Thyroid gland (tissue), 4 donors: Measurements from ENCODE around the gene APRT. TPM values are rescaled to one million over a fixed set of nuclear protein-coding genes. Genes with fewer than 3 reads are reported as not detected.

ENCODE experiments used
- DNase-seq, 2 donors: peaks; one replicate each; pipeline ENCODE4 v3.0.0-alpha.2; 2019
- H3K27ac ChIP-seq, 3 donors: fragments of 200-600 bp; sonication (generic); 1 replicate in 2 of 3; 2 replicates in 1 of 3; pipeline ENCODE4 v1.5.1; 2016 to 2019; ENCODE audit warnings: mild to moderate bottlenecking in 1 of 3, moderate library complexity in 1 of 3
- H3K27me3 ChIP-seq: fragments of 200-600 bp; sonication (generic); one replicate; pipeline ENCODE4 v1.5.1; 2019
- H3K36me3 ChIP-seq, 2 donors: fragments of 200-600 bp; sonication (generic); one replicate each; pipeline ENCODE4 v1.5.1; 2016 to 2019
- H3K4me1 ChIP-seq, 2 donors: fragments of 200-600 bp; sonication (generic); one replicate each; pipeline ENCODE4 v1.5.1; 2017 to 2019
- H3K4me3 ChIP-seq, 3 donors: fragments of 200-600 bp; sonication (generic); replicated peaks in 1 of 3; 1 replicate in 2 of 3; 2 replicates in 1 of 3; pipeline ENCODE4 v1.5.1; 2016; ENCODE audit warnings: mild to moderate bottlenecking in 1 of 3
- H3K9me3 ChIP-seq: fragments of 200-600 bp; sonication (generic); one replicate; pipeline ENCODE4 v1.5.1; 2017
- POLR2A ChIP-seq, 2 donors: fragments of 450-650 bp; IDR thresholded peaks; one replicate each; pipeline ENCODE4 v1.6.1; 2017; ENCODE audit warnings: antibody characterized with exemption in 2 of 2, mild to moderate bottlenecking in 2 of 2, moderate library complexity in 1 of 2
- WGBS, 2 donors: methylation state at CpG; one replicate each; pipeline ENCODE4 v1.1.5; 2017; 5-methylcytosine and 5-hydroxymethylcytosine counted together
- intact Hi-C: fragments of 100-400 bp; cut with DNase I; formaldehyde crosslinking; loops from one replicate; pipeline ENCODE4 v1.15.1; 2023
- total RNA-seq, 4 donors: library from RNA; depleted of rRNA; stranded (reverse); fragments of >200 nt; gene quantifications; one replicate each; pipeline ENCODE4 v1.2.3, GENCODE V29; 2016
- TF ChIP-seq, protein P1 (sequence below), 6 experiments: fragments of 200-600 bp in 3 of 6; fragments of 450-650 bp in 3 of 6; sonication (generic) in 3 of 6; IDR thresholded peaks; one replicate each; pipeline ENCODE4 v1.5.1; 2016 to 2019; ENCODE audit warnings: antibody characterized with exemption in 6 of 6, mild to moderate bottlenecking in 2 of 6, inconsistent platforms in 1 of 6, moderate library complexity in 1 of 6

Gene APRT
- total RNA-seq, 4 donors from 2014 or later: 88.9 to 182 (median 118) TPM

DNA sequence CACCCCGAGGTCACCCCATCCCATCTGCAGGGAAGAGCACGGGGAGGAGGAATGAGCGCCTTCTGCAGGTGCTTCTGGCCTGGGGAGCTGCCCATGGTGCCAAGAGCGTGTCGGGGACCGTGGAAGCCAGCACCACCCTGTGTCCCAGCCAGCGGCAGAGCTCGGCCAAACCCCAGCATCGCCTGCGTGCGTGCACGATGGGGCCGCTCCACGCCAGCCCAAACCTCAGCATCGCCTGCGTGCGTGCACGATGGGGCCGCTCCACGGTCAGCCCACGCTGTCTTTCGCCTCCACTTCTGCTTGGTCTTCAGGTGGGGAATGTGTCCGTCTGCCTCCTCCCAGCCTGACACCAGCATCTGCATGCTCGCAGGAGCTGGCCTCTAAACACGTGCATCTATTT, 31.1 kb upstream of the APRT start:
- no peak overlapping the region for H3K27ac ChIP-seq
- WGBS, 2 donors: 95 to 96% methylated on average over 24 to 25 of the region's 25 CpGs
- H3K4me3 ChIP-seq: no peak overlapping the region
- intact Hi-C loops: no loop called here
- H3K36me3 ChIP-seq: peaks cover 4 to 10% of the 10 kb centered on the region in 2 donors
- TF ChIP-seq, protein P1, sequence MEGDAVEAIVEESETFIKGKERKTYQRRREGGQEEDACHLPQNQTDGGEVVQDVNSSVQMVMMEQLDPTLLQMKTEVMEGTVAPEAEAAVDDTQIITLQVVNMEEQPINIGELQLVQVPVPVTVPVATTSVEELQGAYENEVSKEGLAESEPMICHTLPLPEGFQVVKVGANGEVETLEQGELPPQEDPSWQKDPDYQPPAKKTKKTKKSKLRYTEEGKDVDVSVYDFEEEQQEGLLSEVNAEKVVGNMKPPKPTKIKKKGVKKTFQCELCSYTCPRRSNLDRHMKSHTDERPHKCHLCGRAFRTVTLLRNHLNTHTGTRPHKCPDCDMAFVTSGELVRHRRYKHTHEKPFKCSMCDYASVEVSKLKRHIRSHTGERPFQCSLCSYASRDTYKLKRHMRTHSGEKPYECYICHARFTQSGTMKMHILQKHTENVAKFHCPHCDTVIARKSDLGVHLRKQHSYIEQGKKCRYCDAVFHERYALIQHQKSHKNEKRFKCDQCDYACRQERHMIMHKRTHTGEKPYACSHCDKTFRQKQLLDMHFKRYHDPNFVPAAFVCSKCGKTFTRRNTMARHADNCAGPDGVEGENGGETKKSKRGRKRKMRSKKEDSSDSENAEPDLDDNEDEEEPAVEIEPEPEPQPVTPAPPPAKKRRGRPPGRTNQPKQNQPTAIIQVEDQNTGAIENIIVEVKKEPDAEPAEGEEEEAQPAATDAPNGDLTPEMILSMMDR (IDR thresholded peaks at IDR 0.05): no peak
- TF ChIP-seq POLR2A (IDR thresholded peaks at IDR 0.05): no peak
- no peaks in the 10 kb centered on the region for H3K27me3 ChIP-seq
- no peak for DNase-seq
- no peaks in the 10 kb centered on the region for H3K9me3 ChIP-seq
- no peaks in the 10 kb centered on the region for H3K4me1 ChIP-seq

DNA sequence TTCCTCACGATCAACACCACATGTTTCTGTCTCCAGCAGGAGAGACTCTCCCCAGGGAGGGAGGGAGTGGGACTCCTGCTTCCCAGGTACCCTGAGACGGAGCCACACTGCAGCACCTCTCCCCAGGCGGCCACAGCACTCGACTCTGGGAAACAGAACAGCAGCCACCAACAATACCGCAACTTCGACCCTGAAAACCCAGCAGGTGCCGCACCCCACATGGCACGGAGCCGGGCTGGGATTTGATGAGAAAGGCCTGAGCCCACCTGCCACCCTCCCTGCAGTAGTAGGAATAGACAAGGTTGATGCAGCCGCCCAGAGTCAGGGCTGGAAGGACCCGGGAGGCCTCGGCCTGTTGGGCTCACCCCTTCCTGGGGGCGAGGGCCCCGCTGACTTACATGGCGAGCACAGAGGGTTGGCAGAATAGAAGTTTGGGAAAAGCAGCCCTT, 30.6 kb upstream of the APRT start:
- H3K4me3 ChIP-seq: no peak overlapping the region
- no peaks in the 10 kb centered on the region for H3K4me1 ChIP-seq
- TF ChIP-seq POLR2A (IDR thresholded peaks at IDR 0.05): no peak
- TF ChIP-seq, protein P1 (IDR thresholded peaks at IDR 0.05): no peak
- no peaks in the 10 kb centered on the region for H3K9me3 ChIP-seq
- no peak overlapping the region for H3K27ac ChIP-seq
- no peaks in the 10 kb centered on the region for H3K27me3 ChIP-seq
- 85 to 95% methylated on average over 2 to 11 of the region's 15 CpGs for WGBS, 2 donors
- DNase-seq: no peak
- intact Hi-C loops: no loop called here
- peaks cover 8 to 10% of the 10 kb centered on the region in 2 donors for H3K36me3 ChIP-seq

DNA sequence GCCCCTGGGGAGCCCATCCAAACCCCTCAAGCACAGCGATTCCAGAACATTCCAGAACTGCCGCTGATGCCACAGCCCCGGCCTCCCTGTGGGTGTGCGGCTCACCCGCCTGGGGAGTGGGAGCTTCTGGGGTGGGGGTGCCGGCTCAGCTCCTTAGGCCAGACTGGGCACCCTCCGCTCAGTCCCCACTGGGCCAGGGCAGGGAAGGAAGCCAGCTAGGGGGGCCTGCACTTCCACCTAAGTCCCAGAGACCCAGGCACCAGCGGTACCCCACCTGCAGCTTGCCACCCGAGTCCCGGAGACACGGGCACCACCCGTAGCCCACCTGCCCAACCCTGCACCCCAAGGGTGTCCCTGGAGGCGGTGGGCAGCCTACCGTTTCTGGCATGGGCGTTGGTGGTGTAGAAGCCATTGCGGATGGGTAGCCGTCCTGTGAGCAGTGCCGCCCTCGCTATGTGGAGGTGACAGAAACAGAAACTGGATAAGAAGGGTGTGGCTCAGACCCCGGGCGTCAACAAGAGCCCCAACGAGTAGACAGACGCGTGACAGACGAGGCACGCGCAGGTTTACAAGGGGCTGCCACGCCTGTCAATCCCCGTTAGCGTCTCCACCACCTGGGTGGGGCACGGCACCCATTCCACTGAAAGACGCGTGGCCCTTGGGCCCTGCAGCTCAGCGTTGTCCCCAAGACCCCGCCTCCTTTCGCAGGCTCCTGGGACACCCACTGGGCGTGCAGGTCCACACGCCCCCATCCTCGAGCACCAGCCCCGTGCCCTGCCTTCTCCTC, 30.0 kb upstream of the APRT start:
- intact Hi-C loops: no loop called here
- Histone ChIP-seq H3K4me1 (no peaks in the 10 kb centered on the region), H3K27ac (no peak overlapping the region), H3K36me3 (peaks cover 8 to 10% of the 10 kb centered on the region in 2 donors), H3K27me3 (no peaks in the 10 kb centered on the region), H3K9me3 (no peaks in the 10 kb centered on the region), H3K4me3 (no peak overlapping the region)
- DNase-seq: no peak
- 93 to 95% methylated on average over 28 to 33 of the region's 40 CpGs for WGBS, 2 donors
- TF ChIP-seq, protein P1 (IDR thresholded peaks at IDR 0.05): no peak
- TF ChIP-seq POLR2A (IDR thresholded peaks at IDR 0.05): no peak

DNA sequence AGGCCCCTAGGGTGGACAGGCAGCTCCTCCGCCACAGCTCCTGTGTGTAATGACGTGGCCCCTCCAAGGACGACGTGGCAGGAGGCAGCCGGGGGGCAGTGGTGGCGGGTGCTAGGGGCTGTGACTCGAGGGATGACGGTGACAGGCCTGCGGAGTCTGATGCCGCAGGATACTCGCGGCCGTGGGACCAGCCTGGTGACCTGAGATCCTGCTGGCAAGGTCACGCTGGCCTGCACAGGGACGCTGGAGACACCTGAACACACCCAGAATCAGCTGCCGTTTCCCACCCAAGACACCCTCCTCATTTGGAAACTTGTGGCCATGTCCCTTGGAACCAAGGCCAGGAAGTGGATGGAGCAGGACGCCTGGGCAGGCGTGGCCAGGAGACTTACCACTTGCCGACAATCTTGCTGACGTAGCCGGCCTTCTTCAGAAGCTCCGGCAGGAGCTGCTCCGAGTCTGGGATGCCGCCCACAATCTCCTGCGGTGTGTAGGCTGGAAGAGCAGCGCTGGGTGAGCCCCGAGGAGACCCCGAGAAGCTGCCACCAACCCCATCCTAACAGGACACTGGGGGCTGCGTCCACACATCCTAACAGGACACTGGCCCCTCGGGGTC, 29.0 kb upstream of the APRT start:
- H3K27me3 ChIP-seq: no peaks in the 10 kb centered on the region
- no peaks in the 10 kb centered on the region for H3K9me3 ChIP-seq
- H3K36me3 ChIP-seq: peaks cover 8 to 10% of the 10 kb centered on the region in 2 donors
- TF ChIP-seq POLR2A (IDR thresholded peaks at IDR 0.05): no peak
- TF ChIP-seq, protein P1 (IDR thresholded peaks at IDR 0.05): no peak
- H3K4me1 ChIP-seq: no peaks in the 10 kb centered on the region
- no peak for DNase-seq
- WGBS, 2 donors: 95 to 98% methylated on average over 19 to 29 of the region's 30 CpGs
- intact Hi-C loops: no loop called here
- no peak overlapping the region for H3K27ac ChIP-seq
- H3K4me3 ChIP-seq: no peak overlapping the region
